Middle frontal gyrus (tissue), 1 donor: Measurements from ENCODE around the gene VPS35L.

Source experiments
- DNase-seq: peaks from one replicate; pipeline ENCODE4 v3.0.0-alpha.2; 2015; ENCODE audit warnings: low spot score; ENCODE audit errors: extremely low spot score

Gene VPS35L

DNA sequence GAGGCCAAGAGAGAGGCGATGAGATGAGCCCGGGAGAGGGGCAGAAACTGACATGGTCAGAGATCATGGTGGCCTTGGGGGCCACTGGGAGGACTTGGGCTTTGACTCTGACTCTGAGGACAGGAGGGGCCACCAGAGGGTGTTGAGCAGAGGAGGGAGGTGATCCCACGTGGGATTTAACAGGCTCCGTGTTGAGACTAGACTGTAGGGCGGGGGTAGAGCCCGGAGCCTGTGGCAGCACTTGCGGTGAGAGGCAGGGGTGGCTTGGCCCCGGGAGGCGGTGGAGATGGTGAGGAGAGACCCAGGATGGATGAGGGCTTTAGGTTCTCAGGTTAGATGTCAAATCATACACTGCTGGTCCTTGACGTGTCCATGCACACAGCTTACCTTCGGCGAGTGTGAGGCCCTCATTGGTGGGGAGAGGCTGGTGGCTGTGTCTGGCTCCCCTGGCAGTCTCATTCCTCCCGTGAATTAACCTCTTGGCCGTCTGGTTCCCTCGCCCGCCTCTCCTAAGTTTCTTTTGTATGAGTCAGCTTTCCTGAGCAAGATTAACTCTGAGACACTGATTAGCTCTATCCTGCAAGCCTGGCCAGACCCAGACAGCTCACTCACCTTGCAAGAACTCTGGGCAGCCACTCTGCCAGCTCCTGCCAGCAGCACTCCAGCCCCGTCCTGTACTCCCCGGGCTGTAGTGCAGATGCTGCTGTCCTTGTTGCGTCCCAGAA, 39.7 kb downstream of the VPS35L start:
- DNase-seq, result no peak

DNA sequence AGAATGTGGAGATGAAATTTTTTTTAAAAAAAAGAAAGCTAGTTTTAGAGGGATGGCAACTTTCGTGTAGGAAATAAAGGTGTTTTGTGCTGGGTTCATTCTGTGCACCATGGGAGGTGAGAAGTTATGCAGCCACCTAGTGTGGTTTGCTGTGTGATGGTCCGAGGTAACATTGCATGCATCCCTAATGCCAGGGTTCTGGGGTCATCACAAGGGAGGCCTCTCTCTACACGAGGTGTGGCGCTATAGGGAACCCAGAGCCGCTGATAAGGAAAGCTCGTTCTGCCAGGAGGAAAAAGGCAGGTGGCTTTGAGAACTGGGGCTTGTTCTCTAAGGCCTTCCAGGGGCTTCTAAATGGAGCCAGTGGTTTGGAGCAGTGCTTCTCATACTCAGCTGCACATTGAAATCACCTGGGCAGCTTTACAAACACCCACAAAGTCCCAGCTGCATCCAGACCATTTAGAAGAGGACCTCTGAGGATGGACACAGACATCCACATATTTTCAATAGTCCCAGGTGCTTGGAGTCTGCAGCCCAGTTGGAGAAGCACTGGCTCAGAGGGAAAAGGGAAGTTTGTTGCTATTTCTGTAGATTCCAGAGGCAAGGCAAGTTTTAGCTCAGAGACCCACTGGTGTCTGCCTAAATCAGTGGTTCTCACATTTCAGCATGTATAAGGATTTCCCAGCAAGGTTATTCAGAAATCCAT, 43.5 kb downstream of the VPS35L start:
- no peak for DNase-seq

DNA sequence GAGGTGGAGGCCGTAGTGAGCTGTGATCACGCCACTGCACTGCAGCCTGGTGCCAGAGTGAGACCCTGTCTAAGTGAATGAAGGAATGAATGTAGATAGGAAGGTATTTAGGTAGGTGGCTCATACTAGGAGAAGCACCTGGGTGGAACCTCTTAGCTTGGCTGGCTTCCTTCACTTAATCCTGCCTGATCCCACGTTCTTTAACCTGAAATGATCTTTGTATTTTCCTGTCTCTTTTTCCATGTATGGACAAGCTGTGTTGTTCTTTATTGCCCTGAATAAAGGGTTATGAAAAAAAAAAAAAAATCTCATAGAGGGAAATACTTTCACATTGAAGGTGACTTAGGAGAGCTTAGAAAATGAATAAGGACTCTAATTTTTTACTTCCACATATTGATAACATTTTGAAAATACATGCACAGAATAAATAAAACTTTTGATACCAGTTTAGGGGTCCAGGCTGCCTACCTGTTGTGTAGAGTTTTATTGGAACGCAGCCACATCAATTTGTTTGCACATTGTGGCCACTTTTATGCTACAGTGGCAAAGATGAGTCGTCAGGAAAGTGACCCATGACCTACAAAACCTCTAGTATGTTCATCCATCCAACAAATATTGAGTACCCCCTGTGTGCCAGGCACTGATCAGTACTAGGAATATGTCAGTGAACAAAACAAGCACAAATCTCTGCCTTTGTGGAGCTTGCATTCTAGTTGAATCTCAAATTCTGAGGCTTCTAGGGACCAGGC, 44.6 kb downstream of the VPS35L start:
- no peak for DNase-seq

DNA sequence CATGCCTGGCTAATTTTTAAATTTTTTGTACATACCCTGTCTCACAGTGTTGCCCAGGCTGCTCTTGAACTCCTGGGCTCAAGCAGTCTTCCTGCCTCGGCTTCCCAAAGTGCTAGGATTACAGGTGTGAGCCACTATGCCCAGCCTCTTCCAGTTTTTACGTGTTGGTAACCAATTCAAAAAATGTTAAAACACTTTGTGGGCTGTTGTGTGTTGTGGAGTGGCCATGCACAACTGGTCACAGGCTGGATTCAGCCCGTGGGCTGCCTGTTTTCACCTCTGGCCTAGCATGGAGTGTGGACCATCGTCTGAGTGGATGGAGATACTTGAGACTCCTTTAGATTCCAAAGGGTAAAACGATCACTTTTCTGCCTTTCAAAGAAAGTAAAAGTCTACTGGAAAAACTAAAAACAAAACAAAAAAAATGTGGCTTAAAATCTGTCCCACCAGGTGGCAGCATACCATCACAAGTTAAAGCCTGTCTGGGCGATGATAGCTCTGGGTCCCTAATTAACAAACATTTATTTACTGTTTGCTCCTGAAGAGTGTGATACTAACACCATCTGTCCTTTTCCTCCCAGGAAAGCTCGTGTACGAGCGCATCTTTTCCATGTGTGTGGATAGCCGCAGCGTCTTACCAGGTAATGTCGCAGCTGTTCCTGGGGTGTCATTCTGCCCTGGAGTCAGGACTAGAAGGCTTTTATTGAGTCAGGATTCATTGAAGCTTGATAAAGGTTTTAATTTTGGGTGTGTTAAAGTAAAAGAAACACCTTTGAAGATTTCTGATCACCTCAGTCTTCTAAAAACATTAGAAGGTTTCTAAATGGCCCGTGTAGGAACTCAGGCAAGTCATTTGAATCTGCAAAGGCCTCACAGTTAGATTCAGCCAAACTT, 45.8 kb downstream of the VPS35L start:
- DNase-seq, result peak; percentile 35

DNA sequence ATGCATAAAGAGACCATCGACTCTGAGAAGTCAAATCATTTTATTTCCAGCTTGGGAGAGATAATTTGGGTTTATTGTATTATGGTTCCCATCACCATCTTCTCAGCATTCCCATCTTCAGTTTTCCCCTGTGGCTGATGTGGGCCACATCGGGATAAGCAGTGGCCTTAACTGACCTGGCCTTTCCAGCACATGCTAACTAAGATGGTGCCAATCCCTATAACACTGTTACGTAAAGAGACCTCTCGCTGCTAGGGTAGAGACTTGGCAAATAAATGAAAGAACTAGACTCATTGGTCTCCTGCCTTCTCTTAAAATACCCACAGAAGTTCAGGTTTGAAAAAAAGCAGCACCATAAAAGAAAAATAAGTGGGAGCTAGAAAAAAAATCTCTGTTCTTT, 49.4 kb downstream of the VPS35L start:
- DNase-seq, result no peak

DNA sequence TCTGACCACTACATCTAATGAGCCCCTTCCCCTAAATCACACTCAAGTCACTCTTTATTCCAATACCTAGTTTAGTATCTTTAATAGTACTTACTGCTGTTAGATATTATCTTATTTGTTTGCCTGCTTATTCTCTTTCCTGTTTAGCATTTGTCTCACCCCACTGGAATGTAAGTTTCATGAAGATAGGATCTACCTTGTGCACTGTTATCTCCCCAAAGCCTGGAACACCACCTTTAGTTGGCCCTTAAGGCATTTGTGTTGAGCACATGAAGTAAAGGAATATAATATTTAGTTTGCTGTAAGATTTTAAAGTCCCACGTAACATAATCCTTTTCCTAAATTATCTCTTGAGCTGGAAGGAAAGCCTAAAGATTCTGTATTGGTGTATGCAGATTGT, 50.2 kb downstream of the VPS35L start:
- DNase-seq, result no peak

DNA sequence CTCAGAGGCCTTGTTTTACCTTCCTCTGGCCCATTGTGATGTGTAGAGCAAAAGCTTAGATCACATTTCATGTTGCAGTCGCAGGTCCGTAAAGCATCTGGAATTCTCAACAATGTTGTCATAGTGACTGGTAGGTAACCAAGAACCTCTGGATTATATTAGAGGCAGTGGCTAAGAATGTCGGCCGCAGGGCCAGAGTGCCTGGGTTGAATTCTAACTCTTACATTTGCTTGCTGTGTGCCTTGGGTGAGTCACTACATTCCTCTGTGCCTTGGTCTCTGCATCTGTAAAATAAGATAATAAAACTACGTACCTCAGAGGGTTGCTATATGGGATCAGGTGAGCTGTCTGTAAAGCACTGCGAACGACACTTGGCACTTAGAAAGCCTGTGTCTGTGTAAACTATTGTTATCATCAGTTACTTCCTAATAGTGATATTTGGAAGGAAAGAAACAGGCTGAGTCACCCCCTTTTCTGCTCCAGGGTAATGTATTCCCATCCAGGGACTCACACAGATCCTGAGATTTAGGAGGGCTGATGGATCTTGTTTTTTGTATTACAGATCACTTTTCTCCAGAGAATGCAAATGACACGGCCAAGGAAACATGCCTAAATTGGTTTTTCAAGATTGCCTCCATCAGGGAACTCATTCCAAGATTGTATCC, 52.2 kb downstream of the VPS35L start:
- no peak for DNase-seq

DNA sequence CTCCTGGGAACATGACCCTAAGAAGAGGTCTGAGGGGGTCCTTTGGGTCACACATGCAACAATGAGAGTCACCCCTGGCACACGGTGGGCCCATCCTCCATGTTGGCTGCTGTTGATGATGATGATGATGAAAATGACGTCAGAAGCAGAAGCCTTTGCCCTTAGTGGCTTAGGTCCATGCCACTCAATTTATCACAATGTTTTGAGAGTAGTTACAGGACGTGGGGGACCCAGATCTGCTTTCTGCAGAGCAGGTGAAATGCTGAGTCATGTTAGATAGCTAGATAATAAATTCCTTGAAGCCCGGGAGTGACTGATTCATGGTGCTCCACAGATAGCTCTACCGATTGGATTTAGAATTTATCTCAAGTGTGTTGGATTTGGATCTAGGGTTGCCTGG, 53.9 kb downstream of the VPS35L start:
- no peak for DNase-seq

DNA sequence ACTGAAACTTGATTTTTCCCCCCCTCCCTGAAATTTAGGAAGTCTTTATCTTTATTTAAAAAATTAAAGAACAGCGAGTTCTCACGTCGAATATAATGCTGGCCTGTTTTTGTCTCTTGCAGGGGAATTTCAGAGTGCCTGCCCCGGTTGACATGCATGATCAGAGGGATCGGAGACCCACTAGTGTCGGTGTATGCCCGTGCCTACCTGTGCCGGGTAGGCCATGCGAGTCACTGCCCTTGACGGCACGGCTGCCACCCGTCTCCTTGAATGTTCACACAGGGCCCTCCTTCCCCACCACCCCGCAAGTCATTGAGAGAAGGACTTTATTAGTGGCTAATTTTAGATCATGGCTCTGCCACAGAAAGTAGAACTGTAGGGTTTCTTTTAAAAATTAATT, 54.7 kb downstream of the VPS35L start:
- no peak for DNase-seq

DNA sequence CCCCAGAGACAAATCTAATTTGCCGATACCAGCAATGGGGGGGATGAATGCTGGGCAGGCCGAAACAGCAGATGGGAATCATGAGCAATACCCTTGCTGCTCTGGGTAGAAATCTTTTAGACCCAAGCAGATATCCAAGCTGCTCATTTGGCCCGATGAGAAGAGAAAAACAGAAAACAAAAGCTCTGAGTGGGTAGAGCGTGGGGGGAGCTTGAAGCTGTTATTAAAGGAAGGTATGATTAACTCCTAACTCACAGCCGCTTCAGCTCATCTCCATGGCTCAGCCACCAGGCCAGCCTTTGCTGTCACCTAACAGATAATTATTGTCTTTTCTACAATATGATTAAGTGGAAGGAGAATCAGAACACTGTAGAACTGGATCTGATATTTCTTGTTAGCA, 58.3 kb downstream of the VPS35L start:
- DNase-seq, result no peak

DNA sequence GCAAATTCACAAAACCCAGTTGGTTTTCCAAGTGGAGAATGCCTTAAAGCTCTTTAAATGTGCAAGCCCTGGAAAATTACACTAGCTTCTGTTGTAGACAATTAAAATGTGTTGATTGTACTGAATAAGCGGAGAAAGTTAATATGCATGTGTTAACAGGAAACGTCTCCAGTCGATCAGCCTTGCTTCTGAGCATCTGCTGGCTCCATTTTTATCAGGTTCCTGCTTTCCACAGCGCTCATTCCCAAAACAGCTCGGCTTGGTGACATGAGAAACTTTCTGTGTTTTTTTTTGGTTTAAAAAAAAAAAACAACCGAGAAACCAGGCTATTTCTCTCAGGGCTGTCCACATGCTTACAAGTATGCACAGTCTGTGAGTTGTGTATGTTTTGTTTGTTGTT, 60.7 kb downstream of the VPS35L start:
- DNase-seq, result no peak

DNA sequence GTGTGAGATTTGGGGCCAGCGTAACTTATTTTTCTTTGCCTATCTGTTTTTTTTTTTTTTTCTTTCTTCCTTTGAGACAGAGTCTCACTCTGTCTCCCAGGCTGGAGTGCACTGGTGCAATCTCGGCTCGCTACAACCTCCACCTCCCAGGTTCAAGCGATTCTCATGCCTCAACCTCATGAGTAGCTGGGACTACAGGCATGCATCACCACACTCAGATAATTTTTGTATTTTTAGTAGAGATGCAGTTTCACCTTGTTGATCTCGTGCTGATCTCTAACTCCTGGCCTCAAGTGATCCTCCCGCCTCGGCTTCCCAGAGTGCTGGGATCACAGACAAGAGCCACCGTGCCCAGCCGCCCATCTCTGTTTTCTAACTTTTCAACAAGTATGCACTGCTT, 63.4 kb downstream of the VPS35L start:
- no peak for DNase-seq

DNA sequence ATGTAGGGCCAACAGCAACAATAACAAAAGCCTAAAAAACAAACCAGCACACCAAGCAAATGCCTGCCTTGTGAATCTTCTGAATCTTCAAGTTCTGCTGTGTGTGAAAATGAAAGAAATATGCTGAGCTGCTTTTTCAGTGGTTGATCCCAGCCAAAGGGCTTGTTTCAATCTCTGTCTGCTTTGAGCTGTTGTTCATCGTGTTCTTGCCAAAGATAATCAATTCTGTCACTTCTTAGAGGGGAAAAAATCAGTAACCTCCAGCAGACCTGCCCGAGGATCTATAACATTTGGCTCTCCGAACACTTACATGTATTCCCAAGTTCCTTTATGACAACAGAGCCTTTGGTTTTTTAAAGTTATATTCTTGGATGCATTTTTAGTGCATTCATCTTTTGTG, 65.9 kb downstream of the VPS35L start:
- DNase-seq, result no peak

DNA sequence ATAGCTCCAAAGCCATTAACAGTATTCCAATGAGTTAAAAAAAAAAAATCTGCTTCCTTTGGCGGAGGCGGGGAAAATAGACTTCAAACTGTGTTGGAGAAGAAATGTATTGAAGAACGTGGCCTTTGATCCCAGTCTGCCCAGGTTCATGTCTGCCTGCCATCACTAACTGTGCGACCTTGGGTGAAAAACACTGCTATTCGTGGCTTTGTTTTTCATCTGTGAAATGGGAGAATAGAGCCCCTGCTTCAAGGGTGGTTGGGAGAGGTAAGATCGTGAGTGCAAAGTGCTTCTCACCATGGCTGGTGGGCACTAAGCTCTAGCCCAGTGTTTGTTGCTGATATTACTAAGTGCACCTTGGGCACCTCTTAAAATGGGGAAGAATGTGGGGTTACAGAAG, 69.5 kb downstream of the VPS35L start:
- DNase-seq, result no peak

DNA sequence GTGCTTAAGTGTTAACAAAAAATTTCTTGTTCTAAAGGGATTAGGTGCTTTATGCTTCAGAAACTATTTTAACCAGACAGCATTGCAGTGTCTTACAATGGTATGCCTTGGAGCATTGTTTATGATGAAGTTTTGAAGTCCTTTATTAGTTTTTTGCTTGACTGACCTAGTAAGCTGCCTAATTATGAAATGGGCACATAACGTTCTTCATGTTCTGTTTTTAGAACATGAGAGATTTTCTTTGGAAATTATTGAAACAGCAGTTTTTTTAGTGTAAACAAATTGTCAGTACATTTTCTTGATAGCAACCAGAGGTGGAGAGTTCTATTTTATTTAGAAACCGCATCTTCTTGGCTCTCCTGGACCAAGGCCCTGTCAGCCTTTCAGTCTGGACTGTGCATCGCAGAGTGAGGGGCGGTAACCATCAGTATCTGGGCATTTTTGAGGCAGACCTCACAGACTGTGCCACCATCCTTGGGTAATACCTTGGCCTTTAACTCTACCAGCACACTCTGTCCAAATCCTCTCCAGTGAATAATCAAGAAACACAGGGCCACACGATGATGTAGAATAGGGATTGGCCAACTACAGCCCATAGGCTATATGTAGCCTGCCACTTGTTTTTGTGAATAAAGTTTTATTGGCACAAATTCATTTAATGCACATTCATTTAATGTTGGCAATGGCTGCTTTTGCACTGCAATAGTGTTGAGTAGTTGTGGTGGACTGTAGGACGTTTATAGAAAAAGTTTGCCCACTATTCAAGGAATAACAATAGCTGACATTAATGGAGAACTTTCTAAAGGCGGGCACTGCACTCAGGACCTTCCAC, 81.1 kb downstream of the VPS35L start:
- no peak for DNase-seq

DNA sequence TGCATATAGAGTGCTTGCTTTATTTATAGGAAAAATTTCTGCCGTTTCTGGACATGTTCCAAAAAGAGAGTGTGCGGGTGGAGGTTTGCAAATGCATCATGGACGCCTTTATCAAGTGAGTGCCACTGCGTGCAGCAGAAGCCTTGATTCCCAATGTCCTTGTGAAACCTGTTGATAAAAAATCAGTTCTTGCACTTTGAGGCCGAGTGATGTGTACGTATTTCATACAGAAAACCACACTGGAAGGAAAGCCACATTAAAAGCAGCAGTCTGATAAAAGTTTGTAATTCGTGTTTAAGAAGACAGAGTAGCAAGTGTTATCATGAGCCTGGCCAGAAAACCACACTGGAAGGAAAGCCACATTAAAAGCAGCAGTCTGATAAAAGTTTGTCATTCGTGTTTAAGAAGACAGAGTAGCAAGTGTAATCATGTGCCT, 84.5 kb downstream of the VPS35L start:
- DNase-seq, result no peak

DNA sequence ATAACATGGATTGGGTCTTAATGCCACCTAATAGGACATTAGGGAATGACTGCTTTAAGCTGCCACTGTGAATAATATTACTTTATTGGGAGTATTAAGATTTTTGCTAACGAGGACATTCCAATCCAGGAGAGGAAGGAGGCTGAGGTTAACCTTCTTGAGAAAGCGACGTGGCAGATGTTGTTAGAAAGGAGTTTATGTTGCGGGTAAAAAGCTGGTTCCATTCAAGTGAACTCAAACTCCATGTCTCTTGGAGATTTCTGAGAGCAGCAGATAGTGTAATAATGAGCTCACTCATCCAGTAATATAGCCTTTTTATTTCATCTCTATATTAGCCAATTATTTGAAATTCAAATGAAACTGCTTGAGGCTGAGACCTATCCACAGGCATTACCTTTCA, 87.0 kb downstream of the VPS35L start:
- no peak for DNase-seq

DNA sequence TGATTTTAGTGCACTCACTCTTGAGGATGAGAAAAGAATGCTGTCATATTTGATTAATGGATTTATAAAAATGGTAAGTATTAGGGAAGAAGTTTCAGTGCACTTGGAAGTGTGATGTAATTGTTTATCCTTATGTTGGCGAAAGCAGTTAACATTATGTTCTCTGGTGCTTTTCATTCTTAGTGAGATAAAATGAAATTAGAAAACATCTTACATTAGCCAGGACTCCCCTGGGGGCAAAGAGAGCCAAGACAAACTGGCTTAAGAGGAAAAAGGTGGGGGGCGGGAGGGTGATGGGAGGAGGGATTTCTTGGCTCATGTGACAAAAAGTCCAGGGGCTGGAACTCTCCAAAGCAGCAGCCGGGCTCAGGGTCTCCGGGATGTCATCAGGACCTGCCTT, 89.4 kb downstream of the VPS35L start:
- DNase-seq, result no peak

DNA sequence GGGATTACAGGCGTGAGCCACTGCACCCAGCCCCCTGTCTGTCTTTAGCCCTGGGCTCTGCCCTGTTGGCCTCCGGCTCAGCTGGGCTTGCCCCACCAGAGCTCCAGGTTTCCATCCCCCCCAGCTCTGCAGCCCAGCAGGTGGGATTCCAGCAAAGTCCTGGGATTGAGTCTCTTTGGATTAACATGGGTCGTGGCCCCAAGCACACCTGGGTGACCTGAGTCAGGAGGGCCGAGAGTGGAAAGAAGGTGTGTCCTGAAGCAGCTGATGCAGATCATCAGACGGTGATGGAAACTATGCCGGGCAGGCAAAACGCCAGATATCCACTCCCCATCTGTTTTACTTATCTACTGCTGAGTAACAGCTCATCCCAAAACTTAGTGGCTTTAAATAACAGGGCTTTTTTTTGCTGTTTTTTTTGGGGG, 90.1 kb downstream of the VPS35L start:
- DNase-seq, result no peak

DNA sequence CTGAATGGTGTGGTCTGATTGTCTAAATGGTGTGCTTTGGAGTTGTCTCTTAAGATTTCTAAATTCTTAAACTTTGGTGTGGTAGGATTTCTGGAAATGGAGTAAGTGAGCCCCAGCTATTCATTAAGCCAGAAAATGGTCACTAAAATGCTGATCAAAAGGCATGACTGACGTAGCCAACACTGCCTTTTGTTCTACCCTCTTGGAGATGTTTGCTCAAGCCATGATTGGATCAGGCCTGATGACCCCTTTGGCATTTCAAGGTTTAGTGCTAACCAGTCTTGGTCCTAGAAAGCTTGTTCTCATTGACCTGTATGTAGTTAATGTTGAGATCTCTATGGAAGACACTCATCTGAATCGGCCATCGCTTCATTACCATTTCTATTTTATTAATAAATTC, 94.5 kb downstream of the VPS35L start:
- no peak for DNase-seq
